HG03064 (cell line): Measurements from ENCODE around the gene C3orf20.

Source experiments
- ATAC-seq: cut with Tn5 transposase; IDR thresholded peaks from one replicate; pipeline ENCODE4 v1.9.1; 2021; ENCODE audit warnings: low read depth; ENCODE audit not compliant: unreplicated experiment

C3orf20 gene

DNA sequence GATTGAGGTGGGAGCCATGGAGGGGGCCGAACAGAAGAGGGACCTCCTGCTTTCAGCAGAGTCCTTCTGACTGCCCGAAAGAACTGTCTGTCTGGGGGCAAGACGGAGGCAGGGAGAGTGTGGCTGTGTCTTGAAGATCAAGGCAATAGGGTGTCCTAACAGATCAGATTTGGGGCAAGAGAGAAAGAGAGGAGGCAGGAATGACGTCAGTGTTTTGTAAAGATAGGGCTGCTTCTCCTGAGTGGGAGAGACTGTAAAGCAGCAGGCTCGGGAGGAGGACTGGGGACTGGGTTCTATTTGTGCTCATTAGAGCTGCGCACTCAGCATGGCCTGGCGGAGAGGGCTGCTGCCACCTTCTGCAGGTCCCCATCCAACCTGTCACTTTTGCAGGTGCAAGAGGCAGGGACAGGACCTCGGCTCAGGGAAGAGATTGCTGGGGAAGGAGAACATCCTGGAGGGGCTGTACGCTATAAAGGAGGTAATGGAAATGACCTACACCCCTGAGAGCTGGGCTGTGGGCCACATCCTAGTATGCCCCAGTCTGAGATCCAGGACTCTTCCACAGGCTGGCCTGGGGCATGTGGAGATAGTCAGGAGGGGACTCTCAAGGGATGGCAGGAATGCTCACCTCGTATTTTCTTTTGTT, 114.8 kb downstream of the C3orf20 start:
- ATAC-seq: no peak

DNA sequence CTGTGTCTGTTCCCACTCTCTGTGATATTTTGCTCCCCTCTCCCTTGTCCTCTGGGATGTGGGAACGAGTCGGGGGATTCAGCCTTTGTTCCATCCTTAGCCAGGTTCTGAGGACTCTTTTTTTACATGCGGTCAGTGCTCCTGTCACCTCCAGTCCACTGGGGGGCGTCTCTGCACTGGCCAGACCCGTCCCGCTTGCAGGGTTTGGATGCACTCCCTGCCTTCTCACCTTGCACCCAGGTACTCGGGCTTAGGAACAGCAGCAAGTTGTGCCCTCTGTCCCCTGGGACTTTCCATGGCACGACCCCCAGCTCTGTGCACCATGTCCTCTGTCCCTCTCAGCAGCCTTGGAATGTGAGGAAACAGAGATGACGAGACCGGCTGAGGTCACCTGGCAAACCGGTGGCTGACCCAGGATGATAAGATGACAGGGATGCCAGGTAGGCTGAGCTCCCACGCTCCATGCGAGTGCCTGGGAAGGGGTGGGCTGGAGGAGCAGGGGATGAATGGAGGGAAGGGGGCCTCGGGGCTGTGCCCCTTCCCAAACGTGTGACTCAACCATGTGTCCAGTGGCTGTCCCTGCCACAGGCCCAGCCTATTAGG, 116.5 kb downstream of the C3orf20 start:
- ATAC-seq: no peak

DNA sequence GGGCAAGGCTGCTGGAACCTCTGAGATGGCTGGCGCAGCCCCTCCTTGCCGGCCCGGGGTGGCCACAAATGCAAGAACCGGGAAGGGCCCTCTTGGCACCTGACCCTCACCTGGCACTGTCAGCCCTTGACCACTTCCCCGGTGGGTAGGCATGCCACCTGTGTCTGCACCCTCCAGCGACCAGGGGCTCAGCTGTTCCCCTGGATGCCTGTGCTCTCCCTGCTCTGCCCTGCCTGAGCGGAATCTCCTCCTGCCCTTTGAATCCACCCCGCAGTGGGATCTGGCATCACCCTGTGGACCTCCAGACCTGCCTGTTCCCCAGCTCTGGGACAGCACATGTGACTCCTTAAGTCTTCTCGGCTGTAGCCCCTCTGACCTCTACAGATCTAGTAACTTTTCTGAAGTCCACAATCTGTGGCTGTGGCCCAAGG, 117.8 kb downstream of the C3orf20 start:
- ATAC-seq: no peak

DNA sequence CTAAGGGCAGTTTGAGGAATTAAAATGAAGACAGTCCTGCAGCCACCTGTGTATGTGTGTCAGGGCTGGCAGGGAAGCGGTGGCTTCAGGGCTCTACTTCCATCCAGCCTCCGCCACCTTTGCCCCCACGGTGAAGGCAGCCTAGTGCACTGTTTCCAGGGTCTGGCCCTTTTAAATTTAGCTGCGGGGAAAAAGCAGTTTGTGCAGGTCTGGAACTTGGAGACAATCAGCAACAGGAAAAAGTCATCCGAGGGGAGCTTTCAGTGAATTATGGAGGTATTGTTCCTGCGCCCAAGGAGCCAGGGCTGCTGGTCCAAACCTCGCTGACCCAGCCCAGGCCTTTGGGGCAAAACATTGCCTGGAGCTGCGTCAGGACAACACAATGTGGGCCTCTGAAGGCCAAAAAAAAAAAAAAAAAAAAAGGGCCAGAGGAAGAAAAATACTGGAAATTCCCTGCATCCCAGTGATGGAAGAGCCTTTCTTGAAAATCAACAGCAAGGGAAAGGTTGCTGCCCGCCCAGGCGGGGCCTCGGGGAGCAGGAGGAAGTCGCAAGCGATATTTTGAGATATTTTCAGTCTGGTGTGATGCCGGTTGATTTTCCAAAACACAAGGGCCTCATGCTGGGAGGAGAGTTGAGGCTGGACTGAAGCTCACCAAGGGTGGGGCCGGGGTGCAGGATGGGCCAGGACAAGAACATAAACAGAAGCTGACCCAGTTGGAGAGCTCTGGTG, 118.4 kb downstream of the C3orf20 start:
- no peak for ATAC-seq

DNA sequence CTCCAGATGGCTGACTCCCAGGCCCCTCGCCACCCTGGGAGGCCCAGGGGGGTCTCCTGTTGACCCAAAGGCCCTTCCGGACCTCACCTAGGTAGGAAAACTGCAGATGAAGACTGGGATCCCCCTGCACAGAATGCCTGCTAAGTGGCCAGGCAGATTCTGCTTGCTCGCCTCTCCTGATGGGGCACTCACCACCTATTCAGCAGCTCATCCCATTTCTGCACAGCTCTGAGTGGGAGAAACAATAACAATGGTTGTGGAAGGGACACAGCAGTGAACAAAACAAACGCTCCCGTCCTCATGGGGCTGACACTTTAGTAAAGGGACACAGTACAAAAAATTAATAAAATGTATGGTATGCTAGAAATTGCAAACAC, 118.9 kb downstream of the C3orf20 start:
- no peak for ATAC-seq

DNA sequence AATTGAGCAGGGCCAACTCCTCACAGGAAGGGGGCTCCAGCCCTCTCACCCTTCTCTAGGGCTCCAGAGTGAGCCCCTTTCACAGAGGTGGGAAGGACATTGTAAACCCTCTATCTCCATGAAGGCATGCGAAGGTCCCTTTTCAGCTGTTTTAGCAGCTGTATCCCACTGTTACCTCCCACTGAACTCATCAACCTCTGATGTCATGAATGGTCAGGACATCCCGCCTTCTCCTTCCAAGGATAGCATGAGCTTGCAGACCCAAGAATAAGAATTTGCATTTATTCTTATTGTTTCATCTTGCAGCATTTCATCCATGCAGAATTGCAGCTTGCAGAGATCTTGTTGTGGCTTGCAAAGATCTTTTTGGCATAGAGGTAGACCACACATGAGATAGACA, 119.5 kb downstream of the C3orf20 start:
- no peak for ATAC-seq

DNA sequence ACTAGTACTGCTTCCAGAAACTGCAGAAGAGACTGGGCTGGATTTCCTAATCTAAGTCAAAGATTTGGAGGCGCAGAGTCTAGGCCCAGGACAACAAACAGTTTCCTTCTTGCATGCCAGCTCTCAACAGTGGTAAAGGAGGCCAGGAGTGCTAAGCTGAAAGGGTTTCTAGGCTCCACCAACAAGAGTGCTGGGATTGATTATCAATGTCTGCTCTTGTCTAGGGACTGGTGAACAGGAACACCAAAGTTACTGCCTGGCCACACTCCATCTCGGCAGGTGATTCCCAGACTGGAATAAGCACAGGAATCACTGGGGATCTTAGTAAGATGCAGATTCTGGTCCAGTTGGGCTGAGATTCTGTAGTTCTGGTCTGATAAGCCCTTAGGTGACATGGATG, 121.1 kb downstream of the C3orf20 start:
- no peak for ATAC-seq

DNA sequence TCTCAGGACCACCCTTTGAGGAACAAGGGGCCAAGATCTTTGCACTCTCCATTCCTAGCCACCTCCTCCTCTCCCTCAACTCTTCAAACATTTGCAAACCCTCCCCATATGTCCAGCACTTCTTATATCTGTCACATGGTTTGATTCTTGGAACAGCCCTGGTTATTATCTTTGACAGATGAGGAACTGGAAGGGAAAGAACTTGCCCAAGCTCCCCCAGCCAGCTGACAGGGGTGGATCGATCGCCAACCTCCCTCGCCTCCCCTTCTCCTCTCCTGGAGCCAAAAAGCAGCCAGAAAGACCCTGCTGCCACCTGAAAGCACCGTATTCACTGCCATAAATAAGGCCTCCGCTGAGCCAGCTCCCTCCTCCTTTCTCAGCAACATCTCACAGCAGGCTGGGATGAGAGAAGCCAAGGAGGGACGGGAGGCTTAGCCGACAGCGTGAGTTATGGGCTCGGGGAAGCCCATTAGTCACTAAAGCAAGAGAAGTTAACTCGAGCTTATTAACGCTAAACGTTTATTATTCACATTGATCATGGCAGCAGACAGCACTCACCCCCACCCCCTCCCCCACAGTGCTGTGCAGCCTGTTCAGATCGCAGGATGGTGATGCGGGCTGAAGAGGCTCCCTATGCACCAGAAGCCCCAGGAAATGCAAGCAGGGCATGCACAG, 121.6 kb downstream of the C3orf20 start:
- ATAC-seq: no peak

DNA sequence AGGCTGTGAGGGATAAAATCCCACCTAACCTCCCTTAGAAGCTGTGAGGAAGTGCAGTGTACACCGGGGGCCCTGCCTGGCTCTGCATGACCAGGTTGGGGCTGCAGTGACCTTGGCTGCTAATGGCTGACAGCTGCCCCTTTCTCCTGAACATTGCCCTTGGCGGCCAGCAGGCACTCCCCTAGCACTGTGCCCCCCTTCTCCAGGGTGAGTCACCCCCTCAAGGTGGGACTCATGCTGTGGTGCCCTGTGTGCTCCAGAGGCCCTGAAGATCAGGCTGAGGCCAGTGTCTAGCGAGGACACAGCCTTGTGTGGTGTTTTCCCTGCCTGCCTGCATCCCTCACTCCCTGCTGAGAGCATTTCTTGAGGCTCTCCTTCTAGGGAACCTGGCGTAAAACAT, 122.8 kb downstream of the C3orf20 start:
- no peak for ATAC-seq

DNA sequence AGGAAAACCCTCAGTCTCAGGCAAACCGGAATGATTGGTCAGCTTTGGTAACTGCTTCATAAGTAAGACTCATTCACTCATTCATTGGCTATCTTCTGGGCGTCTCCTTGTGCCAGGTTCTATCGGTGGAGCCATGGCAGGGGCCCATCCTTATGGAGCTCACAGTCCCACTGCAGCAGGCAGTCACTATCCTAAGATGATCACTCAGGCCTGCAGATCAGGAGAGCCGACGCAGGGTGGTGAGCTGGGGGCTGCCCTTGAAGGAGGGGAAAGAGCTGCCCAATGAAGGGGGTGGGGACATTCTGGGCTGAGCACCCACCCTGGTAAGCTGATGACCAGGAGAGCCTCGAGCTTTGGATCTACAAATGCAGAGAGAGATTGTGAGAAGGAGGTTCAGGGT, 123.3 kb downstream of the C3orf20 start:
- no peak for ATAC-seq

DNA sequence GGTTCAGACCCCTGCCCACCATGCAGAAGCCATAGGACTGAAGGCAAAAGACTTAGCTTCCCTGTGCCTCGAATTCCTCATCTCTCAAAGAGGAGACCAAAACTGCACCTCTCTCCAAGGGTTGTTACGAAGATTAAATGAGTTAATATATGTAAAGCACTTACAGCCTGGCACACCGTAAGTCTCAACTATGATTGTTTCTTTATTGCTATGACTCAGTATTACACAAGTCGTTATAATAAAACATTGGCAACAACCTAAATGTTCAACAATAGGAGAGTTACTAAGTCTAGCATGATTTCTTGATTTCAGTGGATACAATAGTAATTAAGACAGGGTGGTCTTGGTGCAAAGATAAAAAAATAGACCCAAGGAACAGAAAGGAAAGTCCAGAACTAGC, 124.2 kb downstream of the C3orf20 start:
- no peak for ATAC-seq

DNA sequence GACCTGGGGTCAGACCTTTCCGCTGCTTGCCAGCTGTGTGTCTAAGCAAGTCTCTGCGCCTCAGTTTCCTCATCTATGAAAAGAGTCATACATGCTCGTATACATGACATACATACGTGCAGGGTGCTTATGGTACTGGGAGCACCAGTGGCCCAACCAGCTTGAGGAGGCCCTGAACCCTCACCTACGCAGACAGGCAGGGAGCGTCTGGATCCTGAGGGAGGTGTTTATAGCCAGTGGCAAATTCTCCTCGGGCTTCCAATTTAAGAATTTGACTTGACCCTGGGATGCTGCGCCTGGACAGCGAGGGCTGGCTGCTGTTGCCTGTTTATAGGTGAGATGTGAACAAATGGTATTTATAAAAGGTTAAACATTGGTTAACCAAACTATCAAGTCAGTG, 126.1 kb downstream of the C3orf20 start:
- ATAC-seq: no peak

DNA sequence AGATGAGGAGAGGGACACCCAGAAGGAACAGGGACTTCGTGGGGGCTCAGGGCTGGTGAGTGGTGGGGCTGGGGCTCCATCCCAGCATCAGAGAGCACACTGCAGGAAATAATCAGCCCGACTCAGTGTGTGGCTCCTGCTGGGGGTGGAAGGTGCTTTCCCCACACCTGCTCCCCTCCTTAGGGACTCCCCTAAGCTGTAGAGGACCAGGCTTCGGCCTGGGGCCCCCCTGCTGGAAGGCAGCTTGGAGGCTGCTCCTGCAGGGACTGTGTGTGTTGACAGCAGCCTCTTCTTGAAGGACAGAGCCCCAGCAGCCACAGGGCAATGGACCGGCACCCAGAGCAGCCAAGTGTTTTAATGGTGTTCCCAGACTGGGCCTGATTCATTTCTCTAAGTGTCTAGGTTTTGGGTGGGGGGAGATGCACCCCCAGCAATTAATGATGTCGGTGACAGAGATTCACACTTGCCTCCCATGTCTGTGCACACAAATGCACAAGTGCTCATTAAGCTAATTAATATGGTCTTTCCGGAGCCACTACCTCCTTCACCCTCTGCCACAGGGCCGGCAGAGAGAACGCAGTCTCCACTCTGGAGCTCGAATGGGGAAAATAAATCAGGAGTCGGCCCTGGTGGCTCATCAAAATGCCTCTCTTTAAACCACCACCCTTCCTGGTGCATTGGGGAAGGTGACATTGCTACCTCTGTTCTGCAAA, 126.9 kb downstream of the C3orf20 start:
- ATAC-seq: no peak

DNA sequence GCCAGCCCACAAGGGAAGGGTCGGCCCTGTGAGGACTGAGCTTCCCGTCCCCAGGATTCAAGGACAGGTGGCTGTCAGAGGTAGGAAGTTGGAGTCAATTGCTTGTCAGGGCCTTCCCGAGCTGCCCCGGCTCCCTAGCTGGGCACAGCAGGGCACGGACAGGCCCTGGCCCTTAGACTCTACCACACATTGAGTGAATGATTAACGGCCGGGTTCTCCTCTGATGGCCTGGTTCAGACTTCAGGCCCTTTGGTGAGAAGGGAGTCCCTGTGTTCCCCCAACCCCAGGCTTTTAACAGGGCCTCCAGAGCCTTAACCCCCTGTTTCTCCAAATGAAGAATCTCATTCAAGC, 127.4 kb downstream of the C3orf20 start:
- ATAC-seq: no peak

DNA sequence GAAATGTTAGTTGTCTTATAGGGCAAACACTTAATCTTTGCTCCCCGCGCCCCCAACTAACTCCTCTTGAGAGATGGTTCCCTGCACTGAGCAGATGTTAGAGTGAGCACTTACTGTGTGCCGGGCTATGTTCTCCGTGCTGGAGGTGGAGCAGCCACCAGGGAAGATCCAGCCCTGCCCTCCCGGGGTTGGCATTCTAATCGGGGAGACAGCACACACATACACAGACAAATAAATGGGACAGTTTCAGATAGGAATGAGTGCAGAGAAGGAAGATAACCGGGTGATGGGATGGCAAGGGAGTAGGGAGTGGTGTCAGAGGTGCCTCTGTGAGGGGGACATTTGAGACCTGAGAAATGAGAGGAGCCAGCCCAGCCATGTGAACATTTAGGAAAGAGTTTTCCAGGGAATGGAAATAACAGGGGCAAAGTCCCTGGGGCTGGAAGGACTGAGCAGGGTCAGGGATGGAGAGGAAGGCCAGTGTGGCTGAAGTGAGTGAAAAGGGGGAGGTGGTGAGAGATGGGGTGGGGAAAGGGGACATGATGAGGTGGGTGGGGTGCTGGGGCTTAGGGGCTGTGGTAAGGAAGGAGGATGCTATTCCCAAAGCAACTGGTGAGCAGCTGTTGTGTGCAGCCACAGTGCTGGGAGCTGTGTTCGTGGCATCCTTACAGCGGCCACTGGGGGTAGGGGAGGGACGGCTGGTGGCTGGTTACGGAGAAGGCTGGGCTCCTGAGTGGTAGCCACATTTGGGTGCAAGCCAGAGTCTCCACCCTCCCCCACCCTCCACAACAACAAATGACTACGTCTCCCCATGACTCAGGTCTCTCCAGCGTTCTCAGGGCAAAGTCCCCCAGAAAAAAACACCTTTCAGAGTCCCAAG, 128.4 kb downstream of the C3orf20 start:
- no peak for ATAC-seq

DNA sequence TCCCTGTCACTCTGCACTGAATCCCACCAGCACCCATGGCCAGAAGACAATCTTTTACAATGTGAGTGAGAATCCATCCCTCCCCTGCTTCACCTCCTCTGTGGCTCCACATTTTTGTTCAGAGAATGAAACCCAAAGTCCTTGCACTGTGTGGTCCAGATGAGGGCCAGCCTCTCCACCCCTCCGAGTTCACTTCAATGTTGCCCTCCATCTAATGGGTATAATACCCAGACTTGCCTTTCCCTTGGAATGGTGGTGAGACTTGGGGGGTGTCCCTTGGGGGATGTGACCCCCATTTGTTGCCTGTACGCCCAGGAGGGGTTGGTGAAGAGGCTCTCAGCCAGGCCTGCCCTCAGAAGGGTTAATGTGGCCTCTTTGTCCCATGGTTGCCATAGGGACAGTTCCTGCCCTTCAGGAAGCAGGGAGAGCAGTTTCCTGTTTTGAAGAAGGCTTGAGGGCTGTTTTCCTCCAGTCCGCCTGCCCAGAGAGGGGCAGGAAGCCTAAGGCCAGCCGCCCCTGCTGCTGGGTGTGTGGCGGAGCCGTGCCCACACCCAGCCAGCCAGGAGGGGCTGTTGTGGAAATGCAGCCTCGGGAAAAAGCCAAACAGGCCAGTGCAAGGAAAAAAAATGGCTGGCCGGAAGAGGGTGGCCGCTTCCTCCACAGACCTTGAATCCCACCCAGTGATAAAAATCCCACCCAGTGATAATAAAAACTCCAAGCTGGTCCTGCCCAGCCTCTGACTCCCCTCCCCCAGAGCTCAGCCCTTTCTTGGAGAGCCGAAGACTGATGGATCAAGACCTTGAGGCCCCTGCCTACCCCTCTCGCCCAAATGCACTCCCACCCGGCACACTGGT, 129.3 kb downstream of the C3orf20 start:
- ATAC-seq: no peak

DNA sequence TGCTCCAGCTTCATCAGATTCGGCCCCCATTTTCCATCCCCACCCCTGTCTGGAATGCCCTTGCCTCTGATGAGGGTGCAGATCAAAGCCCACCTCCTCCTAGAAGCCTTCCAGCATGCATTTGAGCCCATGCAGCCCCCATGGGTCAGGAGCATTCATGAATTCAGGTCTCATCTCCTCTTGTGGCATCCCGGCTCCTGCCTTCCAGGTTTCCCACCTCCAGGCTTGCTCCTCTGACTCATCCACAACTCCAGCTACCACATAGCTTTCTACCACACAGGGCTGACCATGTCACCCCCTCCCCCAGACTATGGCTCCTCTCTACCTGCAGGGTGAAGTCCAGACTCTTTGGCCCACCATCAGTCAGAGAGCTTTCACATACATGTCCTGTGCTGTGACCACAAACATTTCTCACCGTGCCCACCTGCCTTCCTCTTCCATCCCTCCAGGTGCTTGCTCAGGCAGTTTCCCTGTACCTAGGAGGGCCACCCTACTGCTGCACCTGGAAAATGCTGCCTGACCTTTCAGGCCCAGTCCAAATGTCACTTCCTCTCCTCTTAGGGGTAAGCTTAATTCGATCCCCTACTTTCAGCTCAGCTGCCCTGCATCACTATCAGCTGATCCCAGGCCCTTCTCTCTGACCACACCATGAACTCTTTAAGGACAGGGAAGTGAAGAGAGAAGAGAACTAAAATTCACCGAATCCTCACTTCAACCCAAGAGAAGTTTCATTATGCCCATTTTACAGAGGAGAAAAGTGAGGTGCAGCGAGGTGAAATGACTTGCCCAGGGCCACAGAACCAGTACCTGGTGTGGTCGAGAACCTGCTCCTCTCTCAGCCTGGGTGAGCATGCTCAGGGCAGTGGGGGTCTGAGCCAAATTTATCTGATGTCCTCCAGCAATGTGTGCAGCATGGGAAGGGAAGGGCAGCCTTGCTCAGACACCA, 130.2 kb downstream of the C3orf20 start:
- no peak for ATAC-seq

DNA sequence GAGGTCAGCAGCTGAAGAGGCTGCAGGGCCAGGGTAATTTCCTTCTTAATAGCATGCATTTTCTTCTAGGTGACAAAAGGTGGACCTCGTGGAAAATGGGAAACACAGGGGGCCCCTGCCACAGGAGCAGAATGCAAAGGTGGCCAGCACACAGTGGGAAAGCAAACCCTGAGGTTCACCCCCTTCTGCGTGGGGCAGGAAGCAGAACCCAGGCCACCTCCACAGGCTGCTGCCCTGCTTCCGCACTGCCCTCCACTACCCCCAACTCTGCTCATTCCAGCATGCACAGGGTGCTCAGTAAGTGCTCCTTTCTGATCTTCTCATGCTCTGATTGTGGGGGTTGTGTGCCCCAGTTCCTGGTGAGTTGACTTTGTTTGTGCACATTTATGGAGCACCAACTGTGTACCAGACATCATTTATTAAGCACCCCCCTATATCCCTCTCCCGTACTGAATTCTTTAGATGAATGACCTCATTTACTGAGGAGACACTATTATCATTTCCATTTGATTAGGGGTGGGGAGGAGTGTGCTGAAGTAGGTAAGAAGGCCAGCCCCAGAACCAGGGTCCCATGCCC, 131.1 kb downstream of the C3orf20 start:
- ATAC-seq: no peak
